HG03103 (cell line): Measurements from ENCODE around the gene KRTAP27-1.

ENCODE experiments used
- ATAC-seq: cut with Tn5 transposase; IDR thresholded peaks from one replicate; pipeline ENCODE4 v1.9.1; 2021; ENCODE audit warnings: low read depth; ENCODE audit not compliant: unreplicated experiment

Gene KRTAP27-1

DNA sequence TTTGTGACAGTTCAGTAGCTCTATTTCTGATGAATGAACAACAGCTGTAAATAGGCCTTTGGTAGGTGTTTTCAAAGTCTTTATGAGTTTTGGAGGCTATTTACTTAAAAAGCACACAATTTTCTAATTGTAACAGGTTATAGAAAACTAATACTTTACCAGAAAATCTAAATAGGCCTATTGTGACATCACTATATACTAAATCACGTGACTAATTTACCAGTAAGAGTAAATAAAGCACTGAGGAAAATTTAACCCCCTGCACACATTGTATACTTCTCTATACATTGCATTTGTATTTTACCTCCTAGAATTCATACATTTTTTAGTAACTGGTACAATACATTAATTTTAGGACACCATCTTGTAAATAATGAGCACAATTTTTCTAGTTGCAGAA, 32.4 kb downstream of the KRTAP27-1 start:
- no peak for ATAC-seq

DNA sequence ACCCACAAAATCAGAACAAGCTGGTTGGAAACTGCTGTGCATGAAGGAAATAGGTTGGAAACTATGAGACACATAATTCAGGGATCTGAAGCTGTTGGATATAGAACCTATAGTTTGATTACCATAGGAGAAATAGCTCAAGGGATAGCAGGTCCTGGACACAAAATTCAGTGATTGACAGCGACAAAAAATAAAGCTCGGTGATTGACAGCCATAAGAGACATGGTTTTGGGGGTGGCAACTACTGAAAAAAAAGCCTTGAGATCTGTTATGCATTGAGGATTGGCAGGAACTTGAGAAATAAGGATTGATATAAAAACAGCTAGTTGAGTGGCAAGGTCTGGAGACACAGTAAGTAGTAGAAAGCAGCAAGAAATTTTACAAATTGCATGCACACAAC, 48.3 kb downstream of the KRTAP27-1 start, which contains the start of gene KRTAP25-1:
TSS of gene KRTAP25-1 (minus strand) at position 300 of the 400 bp plus-strand sequence. CDS start at position 276, 24 bp downstream.
- ATAC-seq: no peak
